Uterus (tissue), 2 donors: Measurements from ENCODE around the gene GRPEL2.

Source experiments
- CTCF ChIP-seq, 4 experiments: fragments of 200-600 bp in 2 of 4; fragments of 450-650 bp in 2 of 4; sonication (generic) in 2 of 4; IDR thresholded peaks; one replicate each; pipeline ENCODE4 v1.5.1; 2016 to 2019; ENCODE audit warnings: antibody characterized with exemption in 4 of 4, mild to moderate bottlenecking in 2 of 4, moderate library complexity in 1 of 4
- POLR2A ChIP-seq, 2 donors: fragments of 450-650 bp; IDR thresholded peaks; one replicate each; pipeline ENCODE4 v1.6.1; 2016; ENCODE audit warnings: antibody characterized with exemption in 2 of 2, mild to moderate bottlenecking in 1 of 2, moderate library complexity in 1 of 2

GRCh38 chr5:149379177-149379761 lies 34.0 kb downstream of the GRPEL2 start, which contains the start of gene IL17B:
- TF ChIP-seq CTCF (IDR thresholded peaks at IDR 0.05) (no peak), POLR2A (IDR thresholded peaks at IDR 0.05) (no peak)
